T-helper 22 cell (primary cell): ENCODE data around the gene EYS.
"Not testable (repeated sequence)": the region's sequence is repeated elsewhere in the genome, so short reads cannot be mapped to it uniquely, and the experiment has no call there.

ENCODE experiments used
- DNase-seq: peaks from one replicate; pipeline ENCODE4 v3.0.0-alpha.2; 2020; ENCODE audit warnings: low read depth

EYS gene

DNA sequence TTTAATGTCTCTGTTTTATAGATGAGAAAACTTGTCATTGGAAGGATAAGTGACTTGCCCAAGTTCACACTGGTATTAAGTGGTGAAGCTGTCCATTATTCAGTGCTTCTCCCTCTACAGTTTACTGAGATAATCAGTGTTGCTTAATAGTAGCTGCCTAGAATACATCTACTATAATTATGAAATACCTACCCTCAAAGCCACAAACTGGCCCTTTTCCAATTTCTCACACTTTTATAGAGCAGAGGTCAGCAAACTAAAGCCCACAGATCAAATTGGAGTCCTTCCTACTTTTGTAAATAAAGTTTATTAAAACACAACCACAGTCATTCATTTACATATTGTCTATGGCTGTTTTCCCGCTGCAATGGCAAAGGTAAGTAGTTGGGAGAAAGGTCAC is 73.5 kb downstream of the EYS start:
- DNase-seq: no peak

DNA sequence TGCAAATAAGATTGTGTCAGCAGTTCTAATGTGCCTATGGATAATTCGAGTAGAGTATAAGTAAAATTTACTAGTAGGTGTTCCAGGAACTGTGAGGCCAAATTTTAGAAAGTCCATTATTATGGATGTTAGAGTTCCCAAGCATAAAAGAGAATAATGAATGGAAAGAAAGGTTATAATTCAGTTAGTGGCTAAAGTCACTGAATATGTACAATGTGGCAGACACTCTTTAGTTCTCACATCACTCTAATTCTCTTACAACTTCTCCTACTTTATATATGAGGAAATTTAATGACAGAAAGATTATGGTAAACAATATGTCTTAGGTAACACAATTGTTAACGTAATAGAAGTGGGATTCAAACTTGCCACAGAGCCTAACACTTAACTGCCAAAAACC is 75.3 kb downstream of the EYS start:
- DNase-seq: no peak

DNA sequence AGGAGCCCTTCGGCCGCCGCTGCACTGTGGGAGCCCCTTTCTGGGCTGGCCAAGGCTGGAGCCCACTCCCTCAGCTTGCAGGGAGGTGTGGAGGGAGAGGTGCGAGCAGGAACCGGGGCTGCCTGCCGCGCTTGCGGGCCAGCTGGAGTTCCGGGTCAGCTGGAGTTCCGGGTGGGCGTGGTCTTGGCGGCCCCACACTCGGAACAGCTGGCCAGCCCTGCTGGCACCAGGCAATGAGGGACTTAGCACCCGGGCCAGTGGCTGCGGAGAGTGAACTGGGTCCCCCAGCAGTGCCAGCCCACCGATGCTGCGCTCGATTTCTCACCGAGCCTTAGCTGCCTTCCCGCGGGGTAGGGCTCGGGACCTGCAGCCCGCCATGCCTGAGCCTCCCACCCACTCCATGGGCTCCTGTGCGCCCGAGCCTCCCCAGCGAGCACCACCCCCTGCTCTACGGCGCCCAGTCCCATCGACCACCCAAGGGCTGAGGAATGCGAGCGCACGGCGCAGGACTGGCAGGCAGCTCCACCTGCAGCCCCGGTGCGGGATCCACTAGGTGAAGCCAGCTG is 79.5 kb downstream of the EYS start:
- not testable (repeated sequence) for DNase-seq

DNA sequence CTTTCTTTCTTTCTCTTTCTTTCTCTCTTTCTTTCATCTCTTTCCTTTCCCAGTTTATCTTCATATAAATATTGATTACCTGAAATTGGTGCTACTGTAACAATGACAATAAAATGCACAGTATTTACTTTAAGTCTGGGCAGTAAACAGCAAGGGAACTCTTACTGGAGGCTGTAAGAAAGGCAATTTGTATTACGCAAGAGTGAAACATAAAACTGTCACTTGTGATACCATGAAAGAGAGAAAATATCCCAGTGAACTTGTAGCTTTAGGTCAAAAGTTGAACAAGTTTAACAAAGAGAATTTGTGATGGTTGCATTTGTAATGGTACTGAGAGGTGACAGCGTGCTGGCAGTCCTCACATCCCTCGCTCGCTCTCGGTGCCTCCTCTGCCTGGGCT is 80.0 kb downstream of the EYS start:
- DNase-seq: no peak

DNA sequence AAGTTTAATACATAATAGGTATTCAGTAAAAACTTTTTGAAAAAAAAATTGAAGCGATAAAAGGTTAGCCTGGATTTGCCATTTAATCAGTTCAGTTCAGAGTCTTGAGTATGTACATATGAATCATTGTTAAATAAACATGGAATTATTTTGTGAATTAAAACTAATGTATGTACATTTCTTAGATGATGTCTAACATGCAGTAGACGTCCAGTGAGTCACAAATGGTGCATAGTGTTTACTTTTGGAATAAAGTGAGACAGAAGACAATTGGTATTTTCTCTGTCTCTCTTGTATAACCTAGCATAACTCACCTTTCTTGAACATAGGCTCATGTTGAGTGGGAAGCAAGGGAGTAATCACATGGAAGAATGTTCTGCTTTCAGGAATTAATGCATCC is 83.5 kb downstream of the EYS start:
- DNase-seq: no peak

DNA sequence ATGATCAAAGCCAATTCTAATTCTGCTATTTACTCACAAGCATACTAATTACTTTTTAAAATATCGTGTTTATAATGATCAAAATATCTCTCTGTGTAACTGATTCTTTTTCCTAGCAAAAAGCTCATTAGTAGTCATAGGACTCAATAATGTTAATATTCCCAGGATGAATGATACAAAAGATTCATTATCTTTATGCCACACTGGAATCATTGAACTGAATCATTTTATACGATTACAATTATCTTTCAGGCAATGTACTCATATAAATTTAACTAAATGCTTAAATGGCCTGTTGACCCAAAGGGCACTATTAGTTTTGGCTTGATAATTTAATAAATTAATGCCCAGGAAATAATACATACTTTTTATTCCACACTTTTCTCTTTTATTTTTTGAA is 96.3 kb downstream of the EYS start:
- no peak for DNase-seq

DNA sequence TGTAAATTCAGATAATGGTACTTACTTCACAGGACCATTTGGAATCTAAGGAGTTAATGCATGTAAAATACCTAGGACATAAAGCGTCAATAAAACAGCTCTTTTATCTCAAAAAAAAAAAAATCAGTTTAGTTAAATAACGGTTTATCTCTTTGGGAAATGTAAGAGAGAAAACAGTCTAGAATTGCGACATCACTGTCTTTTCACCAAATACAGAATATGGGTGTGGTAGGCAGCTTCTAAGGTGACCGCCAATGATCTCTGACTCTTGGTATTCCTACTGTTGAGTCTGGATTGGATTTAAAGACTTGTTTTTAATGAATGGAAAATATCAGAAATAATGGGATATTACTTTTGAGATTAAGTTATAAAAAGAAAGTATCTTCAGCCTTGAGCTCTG is 111.5 kb downstream of the EYS start:
- no peak for DNase-seq

DNA sequence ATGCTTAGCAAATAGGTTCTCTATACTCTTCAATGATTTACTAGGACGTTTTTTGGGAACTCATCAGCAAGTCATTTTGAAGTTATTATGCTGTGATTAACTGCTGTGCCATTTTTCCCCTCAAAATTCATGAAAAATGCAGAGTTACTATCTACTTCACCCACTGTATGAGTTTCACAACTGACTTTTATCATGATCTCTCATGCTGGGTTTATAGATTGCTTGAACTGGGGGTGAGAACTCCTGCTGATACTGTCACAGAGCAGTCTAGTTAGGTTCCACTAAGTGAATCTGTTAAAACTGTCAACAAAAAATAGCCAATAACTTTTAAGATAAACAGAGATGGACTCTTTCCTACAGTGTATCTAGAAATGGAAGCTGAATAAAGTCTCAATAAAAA is 136.7 kb downstream of the EYS start:
- DNase-seq: no peak

DNA sequence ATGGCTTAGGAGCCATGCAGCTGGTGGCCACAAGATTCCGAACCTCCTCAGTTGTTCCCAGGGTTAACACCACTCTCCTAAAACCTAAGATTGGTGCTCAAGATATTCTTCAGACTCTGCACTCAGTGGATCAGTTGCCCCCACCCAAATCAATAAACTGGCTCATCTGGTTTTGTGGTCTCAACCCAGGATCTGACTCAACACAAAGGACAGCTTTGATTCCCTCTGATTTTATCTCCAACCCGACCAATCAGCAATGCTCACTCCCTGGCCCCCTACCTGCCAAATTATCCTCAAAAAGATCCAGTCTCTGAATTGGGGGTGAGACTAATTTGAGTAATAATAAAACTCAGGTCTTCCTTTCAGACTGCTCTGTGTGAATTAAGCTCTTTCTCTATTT is 137.5 kb downstream of the EYS start:
- no peak for DNase-seq

DNA sequence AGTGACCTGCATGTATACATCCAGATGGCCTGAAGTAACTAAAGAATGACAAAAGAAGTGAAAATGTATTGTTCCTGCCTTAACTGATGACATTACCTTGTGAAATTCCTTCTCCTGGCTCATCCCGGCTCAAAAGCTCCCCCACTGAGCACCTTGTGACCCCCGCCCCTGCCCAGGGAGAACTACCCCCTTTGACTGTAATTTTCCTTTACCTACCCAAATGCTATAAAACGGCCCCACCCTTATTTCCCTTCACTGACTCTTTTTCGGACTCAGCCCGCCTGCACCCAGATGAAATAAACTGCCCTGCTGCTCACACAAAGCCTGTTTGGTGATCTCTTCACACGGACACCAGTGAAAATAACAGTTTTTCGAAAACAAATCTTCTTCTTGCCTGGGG is 138.0 kb downstream of the EYS start:
- not testable (repeated sequence) for DNase-seq

DNA sequence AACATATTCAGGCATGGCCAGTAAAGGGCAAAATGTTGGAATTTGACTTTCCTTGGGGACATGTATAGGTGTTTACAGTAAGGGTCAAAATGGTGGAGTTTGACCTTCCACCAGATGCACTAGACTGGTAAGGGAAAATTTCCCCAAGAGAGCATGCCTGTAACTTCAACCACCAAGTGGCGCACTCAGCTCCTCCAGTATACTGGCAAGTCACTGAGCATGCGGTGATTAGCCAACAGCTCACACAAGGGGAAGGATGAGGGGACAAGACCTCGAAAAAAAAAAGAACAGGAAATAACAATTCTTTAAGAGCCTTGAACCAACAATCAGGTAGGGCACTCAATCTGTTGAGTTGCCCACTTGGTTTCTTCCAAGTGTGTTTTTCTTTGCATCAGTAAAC is 140.9 kb downstream of the EYS start:
- no peak for DNase-seq

DNA sequence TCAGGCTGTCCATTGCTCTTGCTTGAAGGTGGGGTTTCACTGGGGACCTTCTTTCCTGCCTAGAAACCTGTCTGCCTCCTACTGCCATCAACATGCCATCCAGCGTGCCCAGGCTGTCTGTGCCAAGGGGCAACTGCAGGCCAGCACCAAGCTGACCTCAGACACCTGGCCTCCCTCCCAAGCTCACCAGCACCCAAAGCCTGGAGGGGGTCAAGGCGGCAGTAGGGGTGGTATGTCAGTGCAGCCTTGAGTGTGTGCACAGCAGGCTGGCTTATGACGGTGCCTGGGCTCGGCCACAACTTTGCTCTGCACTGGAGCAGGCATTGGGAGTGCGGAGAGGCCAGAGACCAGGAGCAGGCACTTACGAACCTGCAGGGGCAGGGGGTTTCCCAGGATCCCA is 149.0 kb downstream of the EYS start:
- no peak for DNase-seq

DNA sequence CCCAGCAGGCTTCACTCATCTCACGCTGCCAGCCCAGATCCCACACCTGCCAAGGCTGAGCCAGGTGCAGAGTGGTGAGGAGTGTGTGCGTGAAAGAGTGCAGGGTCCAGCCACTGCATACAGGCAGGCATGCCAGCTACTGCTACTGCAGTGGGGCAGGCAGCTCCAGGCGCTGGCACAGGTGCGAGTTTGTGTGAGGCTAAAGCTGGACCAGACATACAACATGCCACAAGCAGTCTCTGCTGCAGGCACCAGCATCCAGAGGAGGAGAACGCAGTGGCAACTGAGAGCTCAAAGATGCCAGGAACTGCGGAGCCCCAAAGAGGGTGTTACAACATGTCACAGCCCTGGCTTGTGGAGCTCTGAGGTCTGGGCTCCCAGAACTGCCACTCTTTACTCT is 149.8 kb downstream of the EYS start:
- DNase-seq: no peak

DNA sequence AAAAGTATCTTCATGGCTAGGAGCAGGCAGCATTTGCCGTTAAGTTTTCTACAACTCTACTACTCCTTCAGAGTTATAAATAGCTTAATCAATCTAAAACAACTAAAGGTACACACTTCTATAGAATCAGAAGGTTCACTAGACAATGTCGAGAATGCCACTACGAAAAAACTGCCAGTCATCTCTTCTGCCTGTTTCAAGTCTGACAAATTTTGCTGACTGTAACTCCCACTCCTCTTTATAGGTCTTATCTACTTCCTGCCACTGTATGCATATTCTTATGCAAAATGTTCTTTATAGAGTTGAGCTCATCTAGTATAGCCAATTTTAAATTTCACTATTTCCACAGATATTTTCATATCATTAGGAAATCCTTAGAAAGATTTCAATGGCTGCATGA is 160.1 kb downstream of the EYS start:
- DNase-seq: no peak

DNA sequence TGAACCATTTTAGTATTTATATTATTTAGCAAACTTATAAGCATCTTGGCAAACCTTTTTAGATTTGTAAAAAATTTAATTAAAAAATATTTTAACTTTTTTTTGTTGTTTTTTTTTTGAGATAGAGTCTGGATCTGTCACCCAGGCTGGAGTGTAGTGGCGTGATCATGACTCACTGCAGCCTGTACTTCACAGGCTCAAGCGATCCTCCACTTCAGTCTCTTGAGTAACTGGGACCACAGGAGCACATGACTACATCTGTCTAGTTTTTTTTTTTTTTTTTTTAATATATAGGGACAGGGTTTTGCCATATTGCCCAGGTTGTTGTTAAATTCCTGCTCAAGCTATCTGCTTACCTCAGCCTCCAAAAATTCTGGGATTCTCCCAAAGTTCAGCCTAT is 161.1 kb downstream of the EYS start:
- no peak for DNase-seq

DNA sequence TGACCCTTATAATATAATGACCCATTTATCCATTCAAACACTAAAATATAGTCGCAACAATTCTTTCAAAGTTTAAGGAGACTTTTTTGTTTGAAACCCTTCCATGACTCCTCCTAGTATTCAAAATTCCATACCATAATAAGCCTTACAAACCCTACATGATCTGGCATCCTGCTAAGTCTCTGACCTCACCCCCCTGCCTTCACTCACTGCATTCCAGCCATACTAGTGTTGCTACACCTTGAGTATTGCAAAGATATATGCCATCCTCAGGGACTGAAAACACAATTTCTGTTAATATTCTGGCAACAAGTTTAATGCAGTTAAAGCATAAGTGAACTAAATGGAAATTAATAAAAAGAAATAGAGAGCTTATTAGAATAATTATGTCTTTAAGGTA is 168.4 kb downstream of the EYS start:
- no peak for DNase-seq

DNA sequence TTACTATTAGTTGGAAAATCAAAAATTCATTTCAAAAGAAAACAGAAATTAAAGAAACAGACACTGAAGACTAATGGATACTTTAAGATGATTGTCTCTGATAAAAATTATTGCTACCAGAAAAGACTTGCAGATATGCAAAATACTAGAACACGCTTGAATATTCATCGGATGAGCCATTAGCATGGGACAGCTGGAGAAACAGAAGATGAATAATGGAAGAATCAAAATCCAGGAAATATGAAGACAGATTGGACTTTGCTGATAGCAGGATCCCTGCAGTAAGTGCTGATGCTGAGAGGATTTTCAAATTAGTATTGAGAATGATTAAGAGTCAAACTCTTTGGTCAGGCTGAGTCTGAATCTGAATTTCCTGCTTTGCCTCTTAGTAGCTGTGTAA is 169.4 kb downstream of the EYS start:
- DNase-seq: no peak

DNA sequence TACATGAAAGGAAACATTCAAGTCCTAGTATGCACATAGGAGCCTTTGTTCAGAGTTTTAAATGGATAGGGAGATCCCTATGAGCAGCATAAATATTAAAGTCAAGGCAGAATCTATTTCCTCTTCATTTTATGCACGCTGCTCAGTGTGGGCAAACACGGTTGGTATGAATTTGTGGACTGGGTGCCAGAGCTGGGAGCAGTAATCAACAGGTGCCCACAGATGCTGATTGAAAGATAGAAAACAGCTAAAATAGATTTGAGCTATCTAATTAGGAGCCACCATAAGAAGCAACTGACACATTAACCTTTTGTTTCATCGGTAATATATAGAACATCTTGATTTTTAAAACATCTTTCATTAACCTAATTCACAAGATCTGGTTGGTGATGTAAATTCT is 175.5 kb downstream of the EYS start:
- DNase-seq: no peak

DNA sequence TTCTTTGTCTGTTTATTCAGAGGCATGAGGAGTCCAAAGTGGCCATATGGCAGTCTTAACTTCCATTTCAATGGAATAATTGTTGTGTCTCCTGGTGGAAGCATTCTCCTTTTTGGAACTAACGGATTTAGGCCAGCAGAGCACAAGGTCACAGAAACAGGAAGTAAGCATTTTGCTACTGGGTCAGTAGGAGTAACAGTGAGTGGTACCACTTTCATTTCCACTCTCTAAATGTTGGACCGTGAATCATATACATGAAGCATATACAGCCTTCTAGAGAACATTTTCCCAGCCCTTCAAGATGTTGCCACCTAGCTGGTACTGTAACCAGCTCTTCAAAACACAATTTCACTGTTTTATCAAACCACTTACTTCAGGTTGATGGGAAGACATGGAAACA is 182.8 kb downstream of the EYS start:
- DNase-seq: no peak

DNA sequence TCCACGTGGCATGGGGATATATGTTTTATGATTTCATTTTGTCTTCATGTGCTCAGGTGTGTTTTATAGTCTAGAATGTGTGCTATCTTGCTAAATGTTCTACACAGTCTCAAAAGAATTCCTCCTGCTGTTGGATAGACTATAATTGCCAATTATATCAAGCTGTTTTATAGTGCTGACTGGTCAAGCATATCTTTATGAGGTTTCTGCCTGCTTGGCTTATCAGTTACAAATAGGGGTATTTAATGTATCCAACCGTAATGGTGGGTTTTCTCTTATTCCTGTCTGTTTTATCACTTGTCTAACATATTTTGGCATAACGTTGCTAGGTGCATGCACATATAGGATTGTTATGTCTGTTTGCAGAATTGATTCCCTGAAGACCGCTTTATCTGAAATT is 201.3 kb downstream of the EYS start:
- no peak for DNase-seq

DNA sequence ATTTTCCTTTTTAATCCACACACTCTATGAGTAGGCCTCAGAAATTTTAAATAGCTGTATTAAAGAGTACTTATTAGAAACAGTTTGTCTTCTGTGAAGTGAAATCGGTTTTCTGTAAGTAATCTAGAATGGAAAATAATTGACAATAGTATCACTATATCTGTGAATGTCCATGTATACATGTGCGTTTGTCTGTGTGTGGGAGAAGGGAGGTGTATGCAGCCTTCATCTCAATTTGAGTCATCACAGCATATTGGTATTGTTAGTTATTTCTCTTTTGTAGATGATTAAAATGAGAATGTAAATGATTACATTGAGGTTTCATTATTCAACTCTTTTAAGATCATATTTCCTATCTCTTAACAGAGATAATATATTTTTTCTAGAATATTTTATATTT is 206.0 kb downstream of the EYS start:
- DNase-seq: no peak

DNA sequence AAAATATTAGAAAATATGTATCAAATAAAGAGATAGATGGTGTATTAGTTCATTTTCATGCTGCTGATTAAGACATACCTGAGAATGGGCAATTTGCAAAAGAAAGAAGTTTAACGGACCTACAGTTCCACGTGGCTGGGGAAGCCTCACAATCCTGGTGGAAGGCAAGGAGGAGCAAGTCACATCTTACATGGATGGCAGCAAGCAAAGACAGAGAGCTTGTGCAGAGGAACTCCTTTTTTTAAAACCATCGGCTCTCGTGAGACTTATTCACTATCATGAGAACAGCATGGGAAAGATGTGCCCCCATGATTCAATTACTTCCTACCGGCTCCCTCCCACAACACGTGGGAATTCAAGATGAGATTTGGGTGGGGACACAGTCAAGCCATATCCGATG is 223.4 kb downstream of the EYS start:
- DNase-seq: not testable (repeated sequence)

DNA sequence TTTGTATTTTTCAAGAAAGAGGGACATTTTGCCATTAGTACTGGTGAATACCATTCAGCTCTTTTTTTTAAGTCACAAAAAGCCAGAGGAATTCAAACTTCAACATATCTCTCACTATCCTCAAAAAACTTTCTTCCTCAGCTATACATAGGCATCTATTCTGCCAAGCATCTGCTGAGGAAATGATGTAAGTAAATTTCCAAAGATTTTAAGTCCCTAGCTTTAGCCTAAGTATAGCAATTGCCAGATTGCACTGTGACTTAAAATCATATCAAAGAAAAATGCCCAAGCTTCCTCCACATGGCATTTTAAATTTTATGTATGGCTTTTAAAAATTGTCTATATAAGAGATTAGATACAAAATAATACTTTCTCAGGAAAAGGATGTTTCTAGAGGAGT is 237.4 kb downstream of the EYS start:
- no peak for DNase-seq

DNA sequence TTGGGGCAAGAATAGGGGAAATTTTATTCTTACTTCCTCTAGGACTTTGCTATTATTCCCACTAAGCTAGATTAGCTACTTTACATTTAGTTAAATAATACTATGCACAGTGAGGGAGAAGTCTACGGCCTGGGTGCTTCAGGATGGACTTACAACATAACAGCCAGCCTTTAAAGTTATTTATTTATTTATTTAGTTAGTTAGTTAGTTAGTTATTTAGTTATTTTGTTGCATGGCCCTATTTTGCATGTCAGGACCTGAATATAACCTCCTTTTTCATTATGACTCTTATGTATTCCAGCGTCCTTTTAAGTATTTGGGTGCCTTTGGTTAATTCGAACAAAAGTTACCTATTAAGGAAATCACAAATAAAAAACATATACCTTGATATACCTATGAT is 238.7 kb downstream of the EYS start:
- no peak for DNase-seq

DNA sequence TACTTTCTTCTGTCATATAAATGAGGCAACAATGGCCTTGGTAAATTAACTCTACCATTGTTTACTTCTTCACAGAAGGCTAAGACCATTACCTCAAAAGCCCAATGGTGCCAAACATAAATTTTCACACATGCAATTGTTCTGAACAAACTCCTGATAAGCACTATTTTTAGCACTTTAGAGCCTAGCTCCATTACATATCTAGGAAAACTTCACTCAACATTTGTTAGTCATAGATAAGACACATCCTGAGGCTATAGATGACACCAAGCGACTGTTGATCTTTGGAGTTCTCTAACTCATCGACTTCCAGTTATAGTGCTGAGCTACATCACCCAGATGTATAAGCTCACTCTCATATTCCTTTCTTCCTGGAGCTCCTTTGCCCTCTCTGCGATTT is 245.9 kb downstream of the EYS start:
- no peak for DNase-seq
